Smooth muscle cell (in vitro differentiated cells): ENCODE measurements around the gene ADGRB3. TPM values are rescaled to one million over a fixed set of nuclear protein-coding genes. Genes with fewer than 3 reads are reported as not detected.

Source experiments
- DNase-seq: peaks from one replicate; lab custom pipeline; 2025; ENCODE audit not compliant: unreplicated experiment; lab: John Stamatoyannopoulos, UW
- H2AFZ ChIP-seq: fragments of 200-600 bp; sonication (generic); 2 replicates; pipeline ENCODE4 v1.6.0; 2016; ENCODE audit warnings: antibody characterized with exemption, low read depth, mild to moderate bottlenecking
- H3F3A ChIP-seq: fragments of 200-600 bp; sonication (generic); 2 replicates; pipeline ENCODE4 v1.6.0; 2017; ENCODE audit warnings: antibody characterized with exemption, low read depth
- H3K27ac ChIP-seq: fragments of 200-600 bp; sonication (generic); 2 replicates; pipeline ENCODE4 v1.5.1; 2016; ENCODE audit warnings: low read depth, mild to moderate bottlenecking
- H3K27me3 ChIP-seq: fragments of 200-600 bp; sonication (generic); 2 replicates; pipeline ENCODE4 v1.6.1; 2016; ENCODE audit warnings: low read depth, mild to moderate bottlenecking
- H3K36me3 ChIP-seq: fragments of 200-600 bp; sonication (generic); 2 replicates; pipeline ENCODE4 v1.5.1; 2016; ENCODE audit warnings: low read depth
- H3K4me1 ChIP-seq: fragments of 200-600 bp; sonication (generic); 2 replicates; pipeline ENCODE4 v1.5.1; 2016; ENCODE audit warnings: low read depth
- H3K4me2 ChIP-seq: fragments of 200-600 bp; sonication (generic); 2 replicates; pipeline ENCODE4 v1.6.0; 2016; ENCODE audit warnings: mild to moderate bottlenecking
- H3K4me3 ChIP-seq: fragments of 200-600 bp; sonication (generic); 2 replicates; pipeline ENCODE4 v1.5.1; 2016; ENCODE audit warnings: mild to moderate bottlenecking
- H3K79me2 ChIP-seq: fragments of 200-600 bp; sonication (generic); 2 replicates; pipeline ENCODE4 v1.6.0; 2016; ENCODE audit warnings: low read depth, mild to moderate bottlenecking
- H3K9ac ChIP-seq: fragments of 200-600 bp; sonication (generic); 2 replicates; pipeline ENCODE4 v1.6.0; 2016; ENCODE audit warnings: low read depth
- H3K9me3 ChIP-seq: fragments of 200-600 bp; sonication (generic); replicated peaks from 2 replicates; pipeline ENCODE4 v1.5.1; 2016; ENCODE audit warnings: low read depth
- H4K20me1 ChIP-seq: fragments of 200-600 bp; sonication (generic); 2 replicates; pipeline ENCODE4 v1.6.0; 2016; ENCODE audit warnings: low read depth
- WGBS: methylation state at CpG from one replicate; pipeline ENCODE4 v1.1.7; 2016; ENCODE audit warnings: low lambda C conversion rate; 5-methylcytosine and 5-hydroxymethylcytosine counted together
- polyA plus RNA-seq: library from polyadenylated mRNA; unstranded; fragments of >200 nt; fragmentation: Nextera tagmentation; extraction: Ambion mirVana; gene quantifications from 2 replicates; pipeline ENCODE4 v1.2.1, GENCODE V29; 2016
- total RNA-seq: library from RNA; depleted of rRNA; stranded (reverse); fragments of >200 nt; gene quantifications from 2 replicates; pipeline ENCODE4 v1.2.3, GENCODE V29; 2014
- TF ChIP-seq, protein P1 (sequence below): fragments of 200-600 bp; sonication (generic); IDR thresholded peaks from 2 replicates; pipeline ENCODE4 v1.5.1; 2017; ENCODE audit warnings: borderline replicate concordance, mild to moderate bottlenecking, antibody characterized with exemption; ENCODE audit not compliant: insufficient read depth, poor library complexity, severe bottlenecking

Gene ADGRB3
- total and polyA plus RNA-seq, 2 experiments from 2014 or later, result 0.34 to 0.63 TPM

DNA sequence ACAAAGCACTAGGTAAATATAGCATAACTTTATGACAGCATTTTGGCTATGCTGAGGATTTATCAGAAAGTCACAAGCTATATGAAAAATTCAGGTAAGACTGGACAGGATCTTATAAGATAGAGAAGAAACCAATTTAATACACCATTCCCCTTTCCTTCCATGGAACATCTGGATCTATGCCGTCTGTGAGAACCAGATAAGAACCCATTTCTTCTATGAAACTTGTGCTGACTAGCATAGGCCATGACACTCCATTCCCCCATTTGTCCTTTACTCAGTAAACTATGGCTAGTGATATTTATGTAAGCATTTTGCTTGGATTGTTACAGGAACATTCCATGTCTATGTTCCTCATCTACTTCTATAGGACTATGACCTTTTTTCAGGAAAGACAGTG, 437.7 kb downstream of the ADGRB3 start:
- Histone ChIP-seq H3K4me1 (no peaks in the 10 kb centered on the region), H3K4me3 (no peak overlapping the region), H3K9me3 (no peaks in the 10 kb centered on the region), H2AFZ (no peak overlapping the region), H3K4me2 (no peak overlapping the region), H3K27me3 (no peaks in the 10 kb centered on the region), H3K36me3 (no peaks in the 10 kb centered on the region), H3K9ac (no peak overlapping the region), H3K27ac (no peak overlapping the region), H4K20me1 (no peaks in the 10 kb centered on the region), H3F3A (no peaks in the 10 kb centered on the region), H3K79me2 (no peaks in the 10 kb centered on the region)
- TF ChIP-seq, protein P1, sequence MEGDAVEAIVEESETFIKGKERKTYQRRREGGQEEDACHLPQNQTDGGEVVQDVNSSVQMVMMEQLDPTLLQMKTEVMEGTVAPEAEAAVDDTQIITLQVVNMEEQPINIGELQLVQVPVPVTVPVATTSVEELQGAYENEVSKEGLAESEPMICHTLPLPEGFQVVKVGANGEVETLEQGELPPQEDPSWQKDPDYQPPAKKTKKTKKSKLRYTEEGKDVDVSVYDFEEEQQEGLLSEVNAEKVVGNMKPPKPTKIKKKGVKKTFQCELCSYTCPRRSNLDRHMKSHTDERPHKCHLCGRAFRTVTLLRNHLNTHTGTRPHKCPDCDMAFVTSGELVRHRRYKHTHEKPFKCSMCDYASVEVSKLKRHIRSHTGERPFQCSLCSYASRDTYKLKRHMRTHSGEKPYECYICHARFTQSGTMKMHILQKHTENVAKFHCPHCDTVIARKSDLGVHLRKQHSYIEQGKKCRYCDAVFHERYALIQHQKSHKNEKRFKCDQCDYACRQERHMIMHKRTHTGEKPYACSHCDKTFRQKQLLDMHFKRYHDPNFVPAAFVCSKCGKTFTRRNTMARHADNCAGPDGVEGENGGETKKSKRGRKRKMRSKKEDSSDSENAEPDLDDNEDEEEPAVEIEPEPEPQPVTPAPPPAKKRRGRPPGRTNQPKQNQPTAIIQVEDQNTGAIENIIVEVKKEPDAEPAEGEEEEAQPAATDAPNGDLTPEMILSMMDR, result no peak
- DNase-seq, result no peak
- 87% methylated on average over 1 of the region's 1 CpG for WGBS

DNA sequence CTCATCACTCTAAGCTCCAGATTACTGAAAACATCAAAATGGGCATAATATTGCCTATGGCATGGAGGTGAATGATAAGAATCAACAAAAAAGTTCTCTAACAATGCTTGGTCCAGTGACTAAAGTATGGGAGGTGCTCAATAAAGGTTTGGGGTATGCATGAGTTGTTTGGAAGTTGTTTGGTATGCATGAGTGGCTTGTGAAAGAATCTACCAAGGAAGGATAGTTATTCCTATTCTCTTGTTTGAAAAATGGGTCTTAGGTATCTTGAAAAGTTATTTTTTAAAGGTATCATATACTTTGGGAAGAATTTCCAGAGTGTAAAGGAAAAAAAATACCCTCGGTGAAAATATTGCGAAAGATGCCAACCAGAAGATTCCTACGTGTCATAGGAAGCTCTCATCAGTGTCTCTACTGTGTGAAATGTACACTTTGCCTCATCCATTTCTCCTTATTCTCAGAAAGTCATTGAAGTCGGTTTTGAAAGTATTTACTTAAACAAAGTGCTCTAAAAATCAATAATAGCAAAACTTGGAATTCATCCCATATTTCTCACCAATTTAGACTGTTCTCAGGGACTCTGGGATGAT, 449.8 kb downstream of the ADGRB3 start:
- Histone ChIP-seq H3K9ac (no peak overlapping the region), H2AFZ (no peak overlapping the region), H3K27ac (no peak overlapping the region), H3K4me1 (no peaks in the 10 kb centered on the region), H3K4me3 (no peak overlapping the region), H3K79me2 (no peaks in the 10 kb centered on the region), H3K36me3 (no peaks in the 10 kb centered on the region), H3K9me3 (no peaks in the 10 kb centered on the region), H4K20me1 (no peaks in the 10 kb centered on the region), H3F3A (no peaks in the 10 kb centered on the region), H3K4me2 (no peak overlapping the region), H3K27me3 (no peaks in the 10 kb centered on the region)
- TF ChIP-seq, protein P1, result no peak
- 74% methylated on average over 4 of the region's 4 CpGs for WGBS
- no peak for DNase-seq

DNA sequence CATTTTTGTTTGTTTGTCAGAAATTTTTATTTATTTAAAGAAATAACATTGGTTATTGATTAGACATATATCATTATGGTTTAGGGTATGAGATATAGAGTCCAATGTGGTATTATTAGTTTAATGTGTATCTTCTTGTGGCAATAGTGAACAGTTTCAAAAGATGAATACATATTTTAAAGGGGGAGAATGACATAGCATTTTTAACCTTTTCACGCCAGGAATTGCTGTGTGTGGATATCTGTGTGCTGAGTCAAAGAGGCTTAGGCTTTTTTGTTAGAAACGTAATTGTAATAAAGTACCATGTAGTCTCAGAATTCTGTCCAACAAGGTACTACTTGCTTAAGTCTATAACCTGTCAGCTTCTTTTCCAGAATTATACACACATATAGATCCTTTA, 451.6 kb downstream of the ADGRB3 start:
- H3K36me3 ChIP-seq, result no peaks in the 10 kb centered on the region
- TF ChIP-seq, protein P1, result no peak
- no peaks in the 10 kb centered on the region for H3K4me1 ChIP-seq
- 79% methylated on average over 2 of the region's 2 CpGs for WGBS
- no peak overlapping the region for H3K9ac ChIP-seq
- H4K20me1 ChIP-seq, result no peaks in the 10 kb centered on the region
- H3K27me3 ChIP-seq, result no peaks in the 10 kb centered on the region
- no peak overlapping the region for H3K27ac ChIP-seq
- no peak for DNase-seq
- no peak overlapping the region for H2AFZ ChIP-seq
- no peak overlapping the region for H3K4me3 ChIP-seq
- no peak overlapping the region for H3K4me2 ChIP-seq
- H3K9me3 ChIP-seq, result no peaks in the 10 kb centered on the region
- no peaks in the 10 kb centered on the region for H3F3A ChIP-seq
- H3K79me2 ChIP-seq, result no peaks in the 10 kb centered on the region

GRCh38 chr6:69089539-69089938, 454.5 kb downstream of the ADGRB3 start:
- Histone ChIP-seq H3F3A (no peaks in the 10 kb centered on the region), H3K4me1 (no peaks in the 10 kb centered on the region), H3K27me3 (no peaks in the 10 kb centered on the region), H3K4me3 (no peak overlapping the region), H3K79me2 (no peaks in the 10 kb centered on the region), H3K9ac (no peak overlapping the region), H3K27ac (peak overlapping the region; percentile 63), H3K36me3 (no peaks in the 10 kb centered on the region), H4K20me1 (no peaks in the 10 kb centered on the region), H3K9me3 (no peaks in the 10 kb centered on the region), H2AFZ (no peak overlapping the region), H3K4me2 (no peak overlapping the region)
- DNase-seq, result no peak
- TF ChIP-seq, protein P1, result no peak
- 84% methylated on average over 1 of the region's 1 CpG for WGBS
